GM10847 (cell line): ENCODE data around the gene YES1.

Experiments
- POLR2A ChIP-seq: IDR thresholded peaks from 2 replicates; pipeline ENCODE4 v1.6.1; 2011; ENCODE audit not compliant: insufficient read length; ENCODE audit errors: extremely low read depth

YES1 gene

GRCh38 chr18:711657-712400 lies 100.2 kb downstream of the YES1 start:
- TF ChIP-seq POLR2A: peak; percentile 22

DNA sequence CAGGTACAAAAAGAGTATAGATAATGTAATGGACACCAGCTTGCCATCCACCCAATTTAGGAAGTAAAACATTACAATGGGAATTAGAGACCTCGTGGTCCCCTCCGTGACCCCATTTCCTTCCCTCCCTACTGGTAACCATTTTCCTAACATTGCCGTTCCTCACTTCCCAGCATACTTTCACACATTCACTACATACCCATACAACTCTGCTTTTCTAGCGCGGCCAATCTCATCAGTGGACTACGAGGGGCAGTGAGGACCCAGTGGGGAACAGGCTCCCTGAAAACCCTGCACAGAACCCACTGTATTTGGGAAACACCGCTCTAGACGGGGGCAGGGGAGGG lies 100.8 kb downstream of the YES1 start:
- TF ChIP-seq POLR2A: no peak

DNA sequence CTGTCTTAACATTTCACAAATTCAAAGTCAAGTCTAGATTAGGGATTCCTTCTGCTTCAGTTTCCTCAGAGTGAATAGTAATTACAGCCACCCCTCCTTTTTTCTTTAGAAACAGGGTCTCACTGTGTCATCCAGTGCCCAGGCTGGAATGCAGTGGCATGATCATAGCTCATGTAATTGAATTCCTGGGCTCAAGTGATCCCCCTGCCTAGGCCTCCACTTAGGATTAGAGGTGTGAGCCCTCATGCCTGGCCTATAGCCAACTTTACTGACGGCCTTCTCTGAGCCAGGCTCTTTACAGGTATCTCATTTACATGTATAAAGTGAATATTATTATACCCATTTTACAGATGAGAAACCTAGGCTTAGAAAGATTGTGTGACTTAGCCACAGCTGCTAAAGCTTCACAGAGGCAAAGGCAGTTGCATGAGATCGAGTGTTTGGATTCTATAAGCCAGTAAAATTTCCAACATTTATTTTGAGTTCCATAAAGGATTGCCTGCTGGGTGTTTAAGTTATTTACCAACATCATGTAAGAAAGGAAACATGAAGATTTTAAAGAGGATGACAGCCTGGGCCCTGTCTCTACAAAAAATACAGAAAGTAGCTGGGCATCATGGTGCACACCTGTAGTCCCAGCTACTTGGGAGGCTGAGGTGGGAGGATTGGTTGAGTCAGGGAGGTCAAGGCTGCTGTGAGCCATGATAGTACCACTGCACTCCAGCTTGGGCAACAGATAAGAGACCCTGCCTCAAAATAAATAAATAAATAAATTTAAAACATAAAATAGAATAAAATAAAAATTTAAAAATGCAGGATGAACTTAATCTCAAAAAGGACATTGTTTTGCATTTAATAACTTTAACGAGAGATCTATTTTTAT lies 101.4 kb downstream of the YES1 start:
- no peak for TF ChIP-seq POLR2A

GRCh38 chr18:709771-710170 lies 102.3 kb downstream of the YES1 start:
- TF ChIP-seq POLR2A: no peak

DNA sequence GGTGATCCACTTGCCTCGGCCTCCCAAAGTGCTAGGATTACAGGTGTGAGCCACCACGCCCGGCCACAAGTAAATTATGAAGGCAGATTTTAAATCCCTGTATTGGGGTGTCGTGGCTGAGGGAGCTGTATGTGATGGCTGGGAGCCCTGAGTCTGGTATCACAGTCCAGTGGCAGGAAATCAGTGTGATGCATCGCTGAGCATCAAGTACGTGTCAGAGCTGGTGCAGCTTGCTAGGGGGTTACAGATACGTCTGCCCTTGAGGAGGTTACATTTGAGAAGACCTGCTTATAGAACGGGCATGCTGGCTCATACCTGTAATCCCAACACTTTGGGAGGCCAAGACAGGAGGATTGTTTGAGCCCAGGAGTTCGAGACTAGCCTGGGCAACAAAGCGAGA lies 103.9 kb downstream of the YES1 start:
- no peak for TF ChIP-seq POLR2A

DNA sequence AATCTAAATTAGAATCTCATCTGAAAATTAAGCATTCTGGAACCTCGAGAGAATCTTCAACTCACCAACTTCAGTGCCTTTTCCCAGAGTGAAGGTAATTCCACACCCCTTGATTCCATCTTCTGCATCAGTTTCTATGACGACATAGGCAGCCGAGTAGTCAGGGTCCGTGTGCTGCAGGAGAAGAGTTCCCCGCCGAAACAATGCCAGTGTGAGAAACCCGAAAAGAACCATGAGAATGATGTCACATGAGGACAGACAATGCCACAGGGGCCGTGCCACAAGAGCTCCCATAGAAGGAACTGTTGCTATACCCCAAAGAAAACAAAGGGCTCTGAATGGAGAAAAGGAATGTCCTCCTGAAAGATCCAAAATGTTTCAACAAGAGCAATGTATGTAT lies 105.6 kb downstream of the YES1 start:
- TF ChIP-seq POLR2A: no peak

- TF ChIP-seq POLR2A: no peak
Measured at GRCh38 chr18:703213-703967, 108.7 kb downstream of the YES1 start.

DNA sequence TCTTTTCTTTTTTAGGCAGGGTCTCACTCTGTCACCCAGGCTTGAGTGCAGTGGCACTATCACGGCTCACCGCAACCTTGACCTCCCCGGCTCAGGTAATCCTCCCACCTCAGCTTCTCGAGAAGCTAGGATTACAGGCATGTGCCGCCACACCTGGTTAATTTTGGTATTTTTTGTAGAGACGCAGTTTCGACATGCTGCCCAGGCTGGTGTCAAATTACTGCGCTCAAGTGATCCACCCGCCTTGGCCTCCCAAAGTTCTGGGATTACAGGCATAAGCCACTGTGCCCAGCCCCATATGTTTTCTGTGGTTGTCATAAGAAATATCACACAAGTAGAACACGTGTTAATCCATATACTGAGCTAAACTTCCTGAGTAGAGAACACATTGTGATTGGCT lies 114.2 kb downstream of the YES1 start:
- TF ChIP-seq POLR2A: no peak

DNA sequence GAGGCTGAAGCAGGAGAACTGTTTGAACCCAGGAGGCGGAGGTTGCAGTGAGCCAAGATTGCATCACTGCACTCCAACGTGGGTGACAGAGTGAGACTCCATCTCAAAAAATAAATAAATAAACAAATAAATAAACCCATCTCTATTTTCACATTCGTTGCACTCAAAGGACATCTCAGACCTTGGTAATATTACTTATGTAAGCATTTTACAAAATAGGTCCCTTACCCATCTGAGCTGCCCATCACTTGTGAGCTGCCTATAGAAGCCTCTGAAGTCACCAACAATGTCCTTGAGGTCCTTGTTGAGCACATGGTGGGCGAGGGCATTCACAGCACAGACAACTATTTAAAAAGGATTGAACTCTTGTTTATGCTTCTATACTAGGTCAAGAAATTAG lies 115.0 kb downstream of the YES1 start:
- no peak for TF ChIP-seq POLR2A

DNA sequence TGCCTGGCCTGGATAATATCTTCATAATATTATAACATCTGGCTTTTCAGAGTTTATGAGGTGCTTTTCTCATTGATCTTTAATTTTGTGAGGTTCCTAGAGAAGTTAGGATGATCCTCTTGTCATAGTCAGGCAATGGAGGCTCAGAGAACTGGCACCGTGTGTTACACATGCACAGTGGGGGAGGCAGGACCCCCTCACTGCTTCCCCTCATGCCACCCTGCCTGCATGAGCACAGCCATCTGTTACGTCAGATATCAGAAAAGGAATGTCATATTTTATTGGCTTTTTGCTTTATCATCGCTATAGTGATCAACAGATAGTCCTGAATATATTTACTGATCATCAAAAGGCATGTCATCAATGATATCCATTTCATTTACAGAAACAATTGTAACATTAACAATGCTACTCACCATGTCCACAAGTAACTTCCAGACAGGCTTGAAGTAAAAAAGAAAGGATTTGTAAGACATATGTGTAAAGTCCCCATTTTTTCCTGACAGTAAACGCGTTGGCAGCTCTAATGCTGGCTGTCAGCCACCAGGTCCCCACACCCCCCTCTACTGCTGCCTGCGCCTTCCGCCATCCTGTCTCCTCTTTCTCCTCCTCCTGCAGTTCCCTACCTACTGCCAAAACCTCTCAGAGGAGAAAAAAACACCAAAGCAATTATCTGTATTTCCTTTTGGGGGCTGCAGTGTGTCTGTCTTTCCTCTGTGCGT lies 118.4 kb downstream of the YES1 start:
- TF ChIP-seq POLR2A: no peak

DNA sequence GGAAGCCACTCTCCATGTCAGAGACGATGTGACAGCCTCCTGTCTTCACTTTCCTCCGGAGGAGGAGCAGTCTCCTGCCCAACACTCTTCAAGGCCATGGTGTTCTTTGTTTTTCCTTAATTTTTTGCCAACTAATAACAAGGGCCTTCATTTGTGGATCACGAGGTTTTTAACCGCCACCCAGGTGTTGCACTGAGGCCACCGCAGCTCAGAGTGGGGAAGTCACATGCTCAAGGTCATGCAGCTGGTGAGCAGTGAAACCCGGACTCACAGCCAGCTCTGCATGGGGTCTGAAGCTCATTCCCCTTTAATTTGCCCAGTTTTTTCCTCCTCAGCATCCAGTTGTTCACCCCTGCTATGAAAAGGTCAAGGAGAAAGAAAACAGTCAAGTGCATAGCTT lies 119.2 kb downstream of the YES1 start:
- TF ChIP-seq POLR2A: no peak

GRCh38 chr18:688323-688722 lies 123.7 kb downstream of the YES1 start:
- TF ChIP-seq POLR2A: no peak

GRCh38 chr18:686339-687111 lies 125.5 kb downstream of the YES1 start:
- no peak for TF ChIP-seq POLR2A

GRCh38 chr18:685438-685837 lies 126.6 kb downstream of the YES1 start:
- TF ChIP-seq POLR2A: no peak
